DND-41 (cell line): ENCODE results near the gene AXIN1.

Experiments
- ATAC-seq: fragments of 200-7000 bp; cut with Tn5 transposase; 3 replicates; pipeline ENCODE4 v1.9.1; 2021; ENCODE audit warnings: low read depth; ENCODE audit not compliant: insufficient read depth
- DNase-seq: peaks from one replicate; pipeline ENCODE4 v3.0.0-alpha.2; 2020
- H2AFZ ChIP-seq: 2 replicates; pipeline ENCODE4 v1.6.0; 2012; ENCODE audit warnings: low read depth, low read length
- H3K27ac ChIP-seq: 2 replicates; pipeline ENCODE4 v1.5.1; 2012; ENCODE audit warnings: low read length, inconsistent platforms
- H3K27me3 ChIP-seq: fragments of 200-600 bp; sonication (generic); 2 replicates; pipeline ENCODE4 v1.6.0; 2012; ENCODE audit warnings: low read length, mild to moderate bottlenecking, inconsistent platforms; ENCODE audit not compliant: insufficient read depth, poor library complexity
- H3K36me3 ChIP-seq: 2 replicates; pipeline ENCODE4 v1.5.1; 2012; ENCODE audit warnings: low read length, inconsistent platforms; ENCODE audit not compliant: insufficient read depth
- H3K4me1 ChIP-seq: 2 replicates; pipeline ENCODE4 v1.5.1; 2012; ENCODE audit warnings: mild to moderate bottlenecking, low read length; ENCODE audit not compliant: insufficient read depth
- H3K4me2 ChIP-seq: 2 replicates; pipeline ENCODE4 v1.6.0; 2012; ENCODE audit warnings: mild to moderate bottlenecking, moderate library complexity, low read length, inconsistent platforms; ENCODE audit not compliant: insufficient read depth
- H3K4me3 ChIP-seq, 2 experiments: fragments of 200-600 bp in 1 of 2; shearing (Covaris generic) in 1 of 2; 2 replicates each; pipeline ENCODE4 v1.5.1; 2012 to 2016; ENCODE audit warnings: inconsistent platforms in 2 of 2, low read length in 2 of 2, mild to moderate bottlenecking in 2 of 2, low read depth in 1 of 2, moderate library complexity in 1 of 2
- H3K79me2 ChIP-seq: 2 replicates; pipeline ENCODE4 v1.6.0; 2012; ENCODE audit warnings: low read length, inconsistent platforms; ENCODE audit not compliant: insufficient read depth
- H3K9ac ChIP-seq: 2 replicates; pipeline ENCODE4 v1.6.0; 2012; ENCODE audit warnings: low read depth, mild to moderate bottlenecking, inconsistent platforms, low read length, moderate library complexity
- H3K9me3 ChIP-seq: 2 replicates; pipeline ENCODE4 v1.5.1; 2012; ENCODE audit warnings: low read length, moderate library complexity, mild to moderate bottlenecking, inconsistent platforms; ENCODE audit not compliant: insufficient read depth, severe bottlenecking
- H4K20me1 ChIP-seq: 2 replicates; pipeline ENCODE4 v1.6.0; 2012; ENCODE audit warnings: low read length; ENCODE audit not compliant: insufficient read depth
- EZH2 ChIP-seq: IDR thresholded peaks from 3 replicates; pipeline ENCODE4 v1.6.1; 2012; ENCODE audit warnings: borderline replicate concordance, low read depth, mild to moderate bottlenecking, moderate library complexity, low read length, inconsistent platforms; ENCODE audit not compliant: severe bottlenecking
- TF ChIP-seq, protein P1 (sequence below): IDR thresholded peaks from 2 replicates; pipeline ENCODE4 v1.5.1; 2012; ENCODE audit warnings: borderline replicate concordance, low read length, moderate library complexity, mild to moderate bottlenecking; ENCODE audit not compliant: poor library complexity, severe bottlenecking; ENCODE audit errors: extremely low read depth

The AXIN1 gene

DNA sequence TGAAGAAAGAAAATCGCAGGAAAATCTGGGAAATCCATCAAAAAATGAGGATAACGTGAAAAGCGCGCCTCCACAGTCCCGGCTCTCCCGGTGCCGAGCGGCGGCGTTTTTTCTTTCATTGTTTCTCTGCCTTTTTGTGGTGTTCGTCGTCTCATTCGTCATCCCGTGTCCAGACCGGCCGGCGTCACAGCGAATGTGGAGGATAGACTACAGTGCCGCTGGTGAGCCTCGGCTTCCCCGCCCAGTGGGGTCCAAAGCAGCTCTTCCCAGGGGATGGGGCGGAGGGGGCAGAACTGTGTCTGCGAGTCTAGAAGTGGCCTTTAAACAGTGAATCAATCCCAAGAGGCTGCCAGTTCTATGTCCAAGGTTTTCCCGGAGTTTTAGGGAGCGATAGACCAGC, 98.1 kb downstream of the AXIN1 start:
- Histone ChIP-seq H4K20me1 (no peaks in the 10 kb centered on the region), H3K9ac (no peak overlapping the region), H3K9me3 (no peaks in the 10 kb centered on the region), H3K27me3 (no peaks in the 10 kb centered on the region), H3K36me3 (peaks cover 26% of the 10 kb centered on the region), H3K4me1 (no peaks in the 10 kb centered on the region), H3K27ac (no peak overlapping the region), H3K79me2 (no peaks in the 10 kb centered on the region), H3K4me3 (no peak overlapping the region), H3K4me2 (no peak overlapping the region), H2AFZ (no peak overlapping the region)
- TF ChIP-seq, protein P1, sequence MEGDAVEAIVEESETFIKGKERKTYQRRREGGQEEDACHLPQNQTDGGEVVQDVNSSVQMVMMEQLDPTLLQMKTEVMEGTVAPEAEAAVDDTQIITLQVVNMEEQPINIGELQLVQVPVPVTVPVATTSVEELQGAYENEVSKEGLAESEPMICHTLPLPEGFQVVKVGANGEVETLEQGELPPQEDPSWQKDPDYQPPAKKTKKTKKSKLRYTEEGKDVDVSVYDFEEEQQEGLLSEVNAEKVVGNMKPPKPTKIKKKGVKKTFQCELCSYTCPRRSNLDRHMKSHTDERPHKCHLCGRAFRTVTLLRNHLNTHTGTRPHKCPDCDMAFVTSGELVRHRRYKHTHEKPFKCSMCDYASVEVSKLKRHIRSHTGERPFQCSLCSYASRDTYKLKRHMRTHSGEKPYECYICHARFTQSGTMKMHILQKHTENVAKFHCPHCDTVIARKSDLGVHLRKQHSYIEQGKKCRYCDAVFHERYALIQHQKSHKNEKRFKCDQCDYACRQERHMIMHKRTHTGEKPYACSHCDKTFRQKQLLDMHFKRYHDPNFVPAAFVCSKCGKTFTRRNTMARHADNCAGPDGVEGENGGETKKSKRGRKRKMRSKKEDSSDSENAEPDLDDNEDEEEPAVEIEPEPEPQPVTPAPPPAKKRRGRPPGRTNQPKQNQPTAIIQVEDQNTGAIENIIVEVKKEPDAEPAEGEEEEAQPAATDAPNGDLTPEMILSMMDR, result no peak
- TF ChIP-seq EZH2, result no peak
- ATAC-seq (no peak), DNase-seq (no peak)

DNA sequence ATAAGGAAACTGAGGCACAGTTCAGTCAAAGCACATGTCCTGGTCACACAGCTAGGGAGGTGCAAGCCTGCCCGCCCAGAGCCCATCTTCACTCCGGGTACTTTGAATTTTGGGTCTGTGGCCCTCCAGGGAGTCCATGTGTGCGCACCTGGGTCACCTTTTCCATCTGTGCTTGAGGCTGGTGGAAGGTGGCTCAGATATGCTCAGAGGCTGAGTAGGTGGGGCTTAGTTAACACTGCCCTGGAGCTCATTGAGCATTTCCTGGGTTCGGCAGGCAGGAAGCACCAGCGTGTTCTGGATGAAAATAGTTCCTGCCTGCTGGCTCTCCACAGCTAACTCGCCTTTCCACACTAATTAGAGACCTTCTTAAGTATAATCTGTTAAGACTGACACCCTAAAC, 98.7 kb downstream of the AXIN1 start:
- Histone ChIP-seq H3K4me1 (no peaks in the 10 kb centered on the region), H3K36me3 (peaks cover 27% of the 10 kb centered on the region), H3K79me2 (no peaks in the 10 kb centered on the region), H3K4me3 (no peak overlapping the region), H3K27ac (no peak overlapping the region), H3K9ac (no peak overlapping the region), H4K20me1 (no peaks in the 10 kb centered on the region), H3K27me3 (no peaks in the 10 kb centered on the region), H2AFZ (no peak overlapping the region), H3K4me2 (no peak overlapping the region), H3K9me3 (no peaks in the 10 kb centered on the region)
- ATAC-seq (no peak), DNase-seq (no peak)
- TF ChIP-seq, protein P1, result no peak
- TF ChIP-seq EZH2, result no peak

DNA sequence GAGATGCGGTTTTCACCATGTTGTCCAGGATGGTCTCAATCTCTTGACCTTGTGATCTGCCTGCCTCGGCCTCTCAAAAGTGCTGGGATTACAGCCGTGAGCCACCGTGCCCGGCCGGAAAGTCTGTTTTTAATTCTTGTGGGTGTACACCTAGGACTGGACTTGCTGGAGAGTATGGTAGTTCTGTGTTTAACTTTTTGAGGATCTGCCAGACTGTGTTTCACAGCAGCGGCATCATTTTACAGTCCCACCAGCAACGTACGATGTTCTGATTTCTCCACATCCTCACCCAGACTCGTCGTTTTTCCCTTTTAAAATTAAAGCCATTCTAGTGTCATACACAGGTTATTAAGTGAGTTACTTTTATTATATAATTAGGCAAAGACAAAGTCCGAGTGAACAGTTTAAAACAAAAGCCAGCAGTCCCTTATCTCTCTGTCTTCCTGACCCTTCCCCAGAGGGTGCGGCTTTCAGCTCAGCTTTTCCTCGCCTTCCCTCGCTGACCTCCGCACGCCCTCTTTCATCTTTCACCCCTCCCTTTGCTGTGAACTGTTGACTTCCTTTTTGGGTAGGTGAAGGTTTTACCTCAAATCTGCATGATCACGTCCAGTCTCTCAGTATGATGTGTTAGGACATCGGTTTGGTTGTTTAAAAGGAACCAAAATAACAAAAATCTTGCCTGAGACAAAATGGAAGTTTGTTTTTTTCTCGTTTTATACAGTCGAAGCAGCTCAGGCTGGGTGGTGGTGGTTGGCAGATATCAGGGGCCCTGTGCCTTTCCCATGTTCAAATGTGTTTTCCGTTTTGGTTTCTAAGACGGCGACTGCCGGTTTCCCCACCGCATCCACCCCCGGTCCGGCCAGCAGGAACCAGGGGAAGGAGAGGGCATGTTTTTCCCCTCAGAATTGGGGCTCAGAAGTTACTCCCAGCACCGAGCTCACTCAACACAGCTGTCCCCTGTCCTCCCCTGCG, 99.9 kb downstream of the AXIN1 start:
- no peak for TF ChIP-seq EZH2
- TF ChIP-seq, protein P1, result no peak
- no peak overlapping the region for H3K9ac ChIP-seq
- ATAC-seq (no peak), DNase-seq (no peak)
- H4K20me1 ChIP-seq, result no peaks in the 10 kb centered on the region
- no peak overlapping the region for H3K4me2 ChIP-seq
- H3K27ac ChIP-seq, result no peak overlapping the region
- H3K4me3 ChIP-seq, result no peak overlapping the region
- no peaks in the 10 kb centered on the region for H3K9me3 ChIP-seq
- peaks cover 27% of the 10 kb centered on the region for H3K36me3 ChIP-seq
- no peaks in the 10 kb centered on the region for H3K79me2 ChIP-seq
- H2AFZ ChIP-seq, result no peak overlapping the region
- no peaks in the 10 kb centered on the region for H3K27me3 ChIP-seq
- H3K4me1 ChIP-seq, result no peaks in the 10 kb centered on the region
